ENCODE results near the gene TBC1D32.

Gene TBC1D32

DNA sequence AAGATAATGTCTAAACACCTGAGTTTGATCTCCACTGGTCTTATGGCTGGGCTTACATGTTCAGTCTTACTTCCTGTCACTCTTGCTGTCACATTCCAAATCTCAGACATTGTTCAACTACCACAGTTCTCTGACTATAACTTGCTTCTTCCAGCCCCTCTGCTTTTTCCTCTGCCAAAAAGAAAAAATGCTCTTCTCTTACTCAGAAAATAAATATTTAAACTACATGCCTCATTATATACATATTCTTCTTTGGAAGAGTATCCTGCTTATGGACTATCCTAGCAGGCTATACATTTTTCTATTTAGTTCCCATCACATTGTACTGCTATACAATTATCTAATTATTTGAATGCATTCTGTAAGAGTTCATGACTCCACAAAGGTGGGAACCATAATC is 175.4 kb downstream of the TBC1D32 start:
- H3K4ac ChIP-seq (ENCODE audit: low read depth, low read length) = no peak overlapping the region
- no peak overlapping the region for H2BK120ac ChIP-seq (ENCODE audit: insufficient read depth, low read length, poor library complexity)
- DNase-seq = peak in 1 of 2 donors; percentile 14
- peaks cover 2 to 4% of the 10 kb centered on the region in 2 experiments for H3K36me3 ChIP-seq (ENCODE audit: control insufficient read depth in 1 of 2, insufficient read depth in 2 of 2, low read length in 2 of 2)
- no peak overlapping the region for H3K23ac ChIP-seq (ENCODE audit: low read length)
- no peak overlapping the region for H3K14ac ChIP-seq (ENCODE audit: low read length)
- H4K12ac ChIP-seq (ENCODE audit: low read depth, low read length) = no peak overlapping the region
- no peak overlapping the region for H3K27ac ChIP-seq (ENCODE audit: low read depth, low read length)
- H3K9me3 ChIP-seq (ENCODE audit: insufficient read depth, low read depth, low read length) = peaks cover 3% of the 10 kb centered on the region
- no peak overlapping the region for H3K4me3 ChIP-seq (ENCODE audit: low read depth, low read length)
- no peak overlapping the region for H2BK5ac ChIP-seq (ENCODE audit: low read depth, low read length, poor library complexity)
- H3K4me2 ChIP-seq (ENCODE audit: low read length) = no peak overlapping the region
- no peaks in the 10 kb centered on the region for H3K79me2 ChIP-seq (ENCODE audit: control insufficient read depth, insufficient read depth, low read length, poor library complexity)
- H4K91ac ChIP-seq (ENCODE audit: low read depth, low read length) = no peak overlapping the region
- no peak overlapping the region for H3K9ac ChIP-seq (ENCODE audit: low read length)
- H4K8ac ChIP-seq (ENCODE audit: low read depth, low read length) = no peak overlapping the region
- H2BK12ac ChIP-seq (ENCODE audit: low read length) = no peak overlapping the region
- H3K18ac ChIP-seq (ENCODE audit: low read length) = no peak overlapping the region
- no peaks in the 10 kb centered on the region for H3K4me1 ChIP-seq (ENCODE audit: control insufficient read depth in 1 of 2, insufficient read depth in 2 of 2, low read length in 2 of 2)
- no peaks in the 10 kb centered on the region for H3K79me1 ChIP-seq (ENCODE audit: low read length)
- no peaks in the 10 kb centered on the region for H3K27me3 ChIP-seq (ENCODE audit: insufficient read depth, low read length)
- H2AK5ac ChIP-seq (ENCODE audit: low read length) = no peak overlapping the region
- H2AFZ ChIP-seq (ENCODE audit: insufficient read depth, low read length, poor library complexity) = no peak overlapping the region

DNA sequence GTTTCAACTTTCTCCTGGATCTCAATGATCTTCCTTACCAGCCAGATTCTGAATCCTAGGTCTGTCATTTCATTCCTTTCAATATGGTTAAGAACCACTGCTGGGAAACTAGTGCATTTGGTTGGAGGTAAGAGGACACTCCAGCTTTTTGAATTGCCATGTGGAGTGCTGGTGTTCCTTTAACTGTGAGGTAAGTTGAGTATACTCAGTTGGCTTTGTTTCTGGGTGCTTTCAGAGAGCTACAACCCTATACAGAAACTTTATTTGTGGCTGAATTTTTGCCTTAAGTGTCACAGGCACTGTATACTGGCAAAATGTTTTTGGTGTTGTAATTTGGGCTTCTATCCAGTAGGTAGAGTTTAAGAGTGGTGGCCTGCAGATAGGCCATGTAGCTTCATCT is 175.8 kb downstream of the TBC1D32 start:
- Histone ChIP-seq H3K14ac (ENCODE audit: low read length) (no peak overlapping the region), H3K36me3 (ENCODE audit: control insufficient read depth in 1 of 2, insufficient read depth in 2 of 2, low read length in 2 of 2) (peaks cover 4 to 6% of the 10 kb centered on the region in 2 experiments), H3K27ac (ENCODE audit: low read depth, low read length) (no peak overlapping the region), H4K91ac (ENCODE audit: low read depth, low read length) (no peak overlapping the region), H2BK120ac (ENCODE audit: insufficient read depth, low read length, poor library complexity) (no peak overlapping the region), H3K79me1 (ENCODE audit: low read length) (no peaks in the 10 kb centered on the region), H3K4me3 (ENCODE audit: low read depth, low read length) (no peak overlapping the region), H2BK5ac (ENCODE audit: low read depth, low read length, poor library complexity) (no peak overlapping the region), H2AFZ (ENCODE audit: insufficient read depth, low read length, poor library complexity) (no peak overlapping the region), H3K9ac (ENCODE audit: low read length) (no peak overlapping the region), H3K4me1 (ENCODE audit: control insufficient read depth in 1 of 2, insufficient read depth in 2 of 2, low read length in 2 of 2) (no peaks in the 10 kb centered on the region), H2AK5ac (ENCODE audit: low read length) (no peak overlapping the region), H3K27me3 (ENCODE audit: insufficient read depth, low read length) (no peaks in the 10 kb centered on the region), H3K23ac (ENCODE audit: low read length) (no peak overlapping the region), H2BK12ac (ENCODE audit: low read length) (no peak overlapping the region), H3K18ac (ENCODE audit: low read length) (no peak overlapping the region), H3K9me3 (ENCODE audit: insufficient read depth, low read depth, low read length) (peaks cover 3% of the 10 kb centered on the region), H3K4me2 (ENCODE audit: low read length) (no peak overlapping the region), H3K4ac (ENCODE audit: low read depth, low read length) (no peak overlapping the region), H4K12ac (ENCODE audit: low read depth, low read length) (no peak overlapping the region), H3K79me2 (ENCODE audit: control insufficient read depth, insufficient read depth, low read length, poor library complexity) (no peaks in the 10 kb centered on the region), H4K8ac (ENCODE audit: low read depth, low read length) (no peak overlapping the region)
- peak in 1 of 2 donors; percentile 14 for DNase-seq

DNA sequence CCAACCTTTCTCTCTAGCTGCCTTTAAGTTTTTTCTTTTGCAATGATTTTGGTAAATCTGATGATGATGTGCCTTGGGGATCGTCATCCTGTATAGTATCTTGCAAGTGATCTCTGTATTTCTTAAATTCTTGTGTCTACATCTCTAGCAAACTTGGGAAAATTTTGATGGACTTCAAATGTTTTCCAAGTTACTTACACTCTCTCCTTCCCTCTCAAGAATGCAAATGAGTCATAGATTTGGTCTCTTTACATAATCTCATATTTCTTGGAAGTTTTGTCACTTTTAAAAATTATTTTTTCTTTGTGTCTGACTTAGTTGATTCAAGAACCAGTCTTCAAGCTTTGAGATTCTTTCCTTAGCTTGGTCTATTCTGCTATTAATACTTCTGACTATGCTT is 176.4 kb downstream of the TBC1D32 start:
- Histone ChIP-seq H3K4me2 (ENCODE audit: low read length) (no peak overlapping the region), H3K23ac (ENCODE audit: low read length) (no peak overlapping the region), H4K8ac (ENCODE audit: low read depth, low read length) (no peak overlapping the region), H3K79me1 (ENCODE audit: low read length) (no peaks in the 10 kb centered on the region), H4K91ac (ENCODE audit: low read depth, low read length) (no peak overlapping the region), H3K18ac (ENCODE audit: low read length) (no peak overlapping the region), H3K9ac (ENCODE audit: low read length) (no peak overlapping the region), H3K79me2 (ENCODE audit: control insufficient read depth, insufficient read depth, low read length, poor library complexity) (no peaks in the 10 kb centered on the region), H3K27me3 (ENCODE audit: insufficient read depth, low read length) (no peaks in the 10 kb centered on the region), H3K4me3 (ENCODE audit: low read depth, low read length) (no peak overlapping the region), H2AFZ (ENCODE audit: insufficient read depth, low read length, poor library complexity) (no peak overlapping the region), H2AK5ac (ENCODE audit: low read length) (no peak overlapping the region), H3K4me1 (ENCODE audit: control insufficient read depth in 1 of 2, insufficient read depth in 2 of 2, low read length in 2 of 2) (no peaks in the 10 kb centered on the region), H3K14ac (ENCODE audit: low read length) (no peak overlapping the region), H2BK120ac (ENCODE audit: insufficient read depth, low read length, poor library complexity) (no peak overlapping the region), H4K12ac (ENCODE audit: low read depth, low read length) (no peak overlapping the region), H2BK5ac (ENCODE audit: low read depth, low read length, poor library complexity) (no peak overlapping the region), H3K4ac (ENCODE audit: low read depth, low read length) (no peak overlapping the region), H3K9me3 (ENCODE audit: insufficient read depth, low read depth, low read length) (peaks cover 3% of the 10 kb centered on the region), H2BK12ac (ENCODE audit: low read length) (no peak overlapping the region), H3K27ac (ENCODE audit: low read depth, low read length) (no peak overlapping the region), H3K36me3 (ENCODE audit: control insufficient read depth in 1 of 2, insufficient read depth in 2 of 2, low read length in 2 of 2) (peaks cover 4 to 10% of the 10 kb centered on the region in 2 experiments)
- peak in 1 of 2 donors; percentile 47 for DNase-seq
- no CpG with 5 or more reads among the region's 1 CpG for WGBS (ENCODE audit: extremely low coverage, insufficient coverage, insufficient read length)

DNA sequence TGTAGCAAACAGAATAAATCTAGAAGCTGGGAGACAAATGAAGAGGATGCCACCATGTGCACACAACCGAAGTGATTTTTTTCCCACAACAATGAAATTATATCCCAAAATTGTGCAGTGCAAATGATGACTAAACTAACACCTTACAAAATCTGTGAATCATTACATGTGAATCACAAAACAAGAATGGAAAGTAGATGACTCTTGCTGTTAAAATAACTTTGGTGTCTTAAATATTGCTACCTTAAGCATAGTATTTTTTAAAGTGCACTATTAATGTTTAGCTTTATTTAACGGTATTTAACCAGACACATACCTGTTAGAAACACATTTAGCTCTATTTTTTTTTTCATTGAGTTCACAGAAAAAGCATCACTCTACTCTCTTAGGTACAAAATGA is 190.8 kb downstream of the TBC1D32 start:
- Histone ChIP-seq H3K9ac (ENCODE audit: low read length) (no peak overlapping the region), H3K9me3 (ENCODE audit: insufficient read depth, low read depth, low read length) (no peaks in the 10 kb centered on the region), H4K12ac (ENCODE audit: low read depth, low read length) (no peak overlapping the region), H3K4me3 (ENCODE audit: low read depth, low read length) (no peak overlapping the region), H3K27me3 (ENCODE audit: insufficient read depth, low read length) (no peaks in the 10 kb centered on the region), H2BK120ac (ENCODE audit: insufficient read depth, low read length, poor library complexity) (no peak overlapping the region), H3K4ac (ENCODE audit: low read depth, low read length) (no peak overlapping the region), H3K79me1 (ENCODE audit: low read length) (no peaks in the 10 kb centered on the region), H3K79me2 (ENCODE audit: control insufficient read depth, insufficient read depth, low read length, poor library complexity) (no peaks in the 10 kb centered on the region), H3K27ac (ENCODE audit: low read depth, low read length) (no peak overlapping the region), H2BK5ac (ENCODE audit: low read depth, low read length, poor library complexity) (no peak overlapping the region), H3K18ac (ENCODE audit: low read length) (no peak overlapping the region), H2AK5ac (ENCODE audit: low read length) (no peak overlapping the region), H3K4me1 (ENCODE audit: control insufficient read depth in 1 of 2, insufficient read depth in 2 of 2, low read length in 2 of 2) (no peaks in the 10 kb centered on the region), H3K14ac (ENCODE audit: low read length) (no peak overlapping the region), H2AFZ (ENCODE audit: insufficient read depth, low read length, poor library complexity) (no peak overlapping the region), H3K23ac (ENCODE audit: low read length) (no peak overlapping the region), H3K36me3 (ENCODE audit: control insufficient read depth in 1 of 2, insufficient read depth in 2 of 2, low read length in 2 of 2) (no peaks in the 10 kb centered on the region), H4K91ac (ENCODE audit: low read depth, low read length) (no peak overlapping the region), H4K8ac (ENCODE audit: low read depth, low read length) (no peak overlapping the region), H3K4me2 (ENCODE audit: low read length) (no peak overlapping the region), H2BK12ac (ENCODE audit: low read length) (no peak overlapping the region)
- no CpG with 5 or more reads among the region's 2 CpGs for WGBS (ENCODE audit: extremely low coverage, insufficient coverage, insufficient read length)
- peak in 1 of 2 donors; percentile 47 for DNase-seq

Measured in trophoblast cell (in vitro differentiated cells and primary cell).